HCT116 (cell line): ENCODE results near the gene RC3H2. TPM values are rescaled to one million over a fixed set of nuclear protein-coding genes. Genes with fewer than 3 reads are reported as not detected.

Experiments
- ATAC-seq: fragments of 200-7000 bp; cut with Tn5 transposase; 2 replicates; pipeline ENCODE4 v1.9.1; 2020; ENCODE audit warnings: mild to moderate bottlenecking, moderate library complexity
- BruUV-seq: library from RNA; stranded (reverse); fragments of 400-500 nt; replicated peaks from 2 replicates; lab custom pipeline; 2021; lab: Mats Ljungman, UMichigan
- CTCF ChIA-PET: fragments of 300-600 bp; sonication (Branson Sonifier 250); formaldehyde crosslinking; loops from one replicate; lab custom pipeline; 2021; ENCODE audit warnings: antibody characterized with exemption; lab: Charles Lee
- POLR2A ChIA-PET: fragments of 300-600, 350-600 bp; sonication (Branson Sonifier 250); formaldehyde crosslinking; loops from one replicate; lab custom pipeline; 2021; ENCODE audit warnings: antibody characterized with exemption; lab: Charles Lee
- RAD21 ChIA-PET, 2 experiments: fragments of 300-600 bp; sonication (Branson Sonifier 250); formaldehyde crosslinking; loops; one replicate each; lab custom pipeline; 2023; ENCODE audit warnings: low total read pairs in 2 of 2; ENCODE audit not compliant: uncharacterized antibody in 2 of 2, unreplicated experiment in 2 of 2, low non-redundant PET in 1 of 2; lab: Charles Lee
- DNase-seq: peaks from one replicate; pipeline ENCODE4 v3.0.0-alpha.2; 2010; ENCODE audit warnings: low read depth, low spot score
- H2AFZ ChIP-seq: fragments of 200-600 bp; shearing (Covaris generic), sonication (generic); 2 replicates; pipeline ENCODE4 v1.6.1; 2017; ENCODE audit warnings: low read depth, mixed run types, mixed read lengths, antibody characterized with exemption, low read length; ENCODE audit not compliant: poor library complexity, severe bottlenecking
- H3K27ac ChIP-seq: 2 replicates; pipeline ENCODE4 v1.5.1; 2012; ENCODE audit warnings: low read depth, low read length
- H3K27me3 ChIP-seq: fragments of 200-600 bp; sonication (generic); 2 replicates; pipeline ENCODE4 v1.6.1; 2016; ENCODE audit warnings: mixed run types, low read length, mixed read lengths; ENCODE audit not compliant: insufficient read depth
- H3K36me3 ChIP-seq, 2 experiments: fragments of 200-500 bp in 1 of 2; fragments of 200-600 bp in 1 of 2; sonication (Bioruptor generic) in 1 of 2; sonication (generic) in 1 of 2; 2 replicates each; pipeline versions ENCODE4 v1.5.1 to v1.6.1; 2014 to 2016; ENCODE audit warnings: low read length in 2 of 2, inconsistent platforms in 1 of 2, mixed read lengths in 1 of 2, mixed run types in 1 of 2; ENCODE audit not compliant: insufficient read depth in 2 of 2, control insufficient read depth in 1 of 2
- H3K4me1 ChIP-seq, 2 experiments: fragments of 200-600 bp in 1 of 2; sonication (generic) in 1 of 2; 2 replicates each; pipeline versions ENCODE4 v1.5.1 to v1.6.1; 2012 to 2017; ENCODE audit warnings: low read length in 2 of 2, inconsistent platforms in 1 of 2, mild to moderate bottlenecking in 1 of 2, mixed read lengths in 1 of 2, mixed run types in 1 of 2, moderate library complexity in 1 of 2; ENCODE audit not compliant: insufficient read depth in 2 of 2, control insufficient read depth in 1 of 2
- H3K4me2 ChIP-seq: fragments of 200-600 bp; sonication (generic); 2 replicates; pipeline ENCODE4 v1.6.1; 2017; ENCODE audit warnings: mixed run types, low read length, mixed read lengths
- H3K4me3 ChIP-seq, 2 experiments: fragments of 200-600 bp in 1 of 2; sonication (generic) in 1 of 2; replicated peaks in 1 of 2; 2 replicates each; pipeline ENCODE4 v1.5.1; 2011 to 2016; ENCODE audit warnings: low read length in 2 of 2, control low read depth in 1 of 2, low read depth in 1 of 2, mild to moderate bottlenecking in 1 of 2, mixed read lengths in 1 of 2, mixed run types in 1 of 2
- H3K79me2 ChIP-seq: fragments of 200-600 bp; sonication (generic); 2 replicates; pipeline ENCODE4 v1.6.1; 2017; ENCODE audit warnings: mild to moderate bottlenecking, mixed run types, low read length, moderate library complexity, mixed read lengths; ENCODE audit not compliant: insufficient read depth
- H3K9ac ChIP-seq: fragments of 200-600 bp; sonication (generic); 2 replicates; pipeline ENCODE4 v1.6.1; 2016; ENCODE audit warnings: low read length, mixed read lengths
- H3K9me2 ChIP-seq: fragments of 200-600 bp; sonication (generic), shearing (Covaris generic); 2 replicates; pipeline ENCODE4 v1.6.1; 2017; ENCODE audit warnings: mixed run types, mild to moderate bottlenecking, moderate library complexity; ENCODE audit not compliant: insufficient read depth
- H3K9me3 ChIP-seq, 2 experiments: fragments of 200-500 bp in 1 of 2; fragments of 200-600 bp in 1 of 2; sonication (Bioruptor generic) in 1 of 2; sonication (generic) in 1 of 2; 2 replicates each; pipeline ENCODE4 v1.6.1; 2014 to 2017; ENCODE audit warnings: low read length in 2 of 2, mixed read lengths in 2 of 2, inconsistent platforms in 1 of 2, low read depth in 1 of 2, mild to moderate bottlenecking in 1 of 2, mixed run types in 1 of 2, moderate library complexity in 1 of 2; ENCODE audit not compliant: control insufficient read depth in 1 of 2, insufficient read depth in 1 of 2
- H4K20me1 ChIP-seq: fragments of 200-600 bp; sonication (generic), shearing (Covaris generic); 2 replicates; pipeline ENCODE4 v1.6.1; 2017; ENCODE audit warnings: mixed run types, mild to moderate bottlenecking, moderate library complexity; ENCODE audit not compliant: insufficient read depth
- ATF3 ChIP-seq: IDR thresholded peaks from 2 replicates; pipeline ENCODE4 v1.6.1; 2012
- CBX3 ChIP-seq: IDR thresholded peaks from 2 replicates; pipeline ENCODE4 v1.6.1; 2012; ENCODE audit warnings: low read depth
- CEBPB ChIP-seq: IDR thresholded peaks from 2 replicates; pipeline ENCODE4 v1.6.1; 2012; ENCODE audit warnings: low read depth
- CTCF ChIP-seq, 3 experiments: fragments of 200-600 bp in 1 of 3; sonication (generic) in 1 of 3; IDR thresholded peaks in 2 of 3; conservative IDR thresholded peaks in 1 of 3; 2 replicates each; pipeline ENCODE4 v1.5.1; 2012 to 2017; ENCODE audit warnings: low read depth in 2 of 3, low read length in 2 of 3, antibody characterized with exemption in 1 of 3, borderline replicate concordance in 1 of 3, control low read depth in 1 of 3, mild to moderate bottlenecking in 1 of 3, mixed read lengths in 1 of 3, mixed run types in 1 of 3, moderate library complexity in 1 of 3; ENCODE audit not compliant: insufficient read depth in 1 of 3
- EGR1 ChIP-seq: IDR thresholded peaks from 2 replicates; pipeline ENCODE4 v1.6.1; 2012; ENCODE audit warnings: low read depth
- ELF1 ChIP-seq: IDR thresholded peaks from 2 replicates; pipeline ENCODE4 v1.6.1; 2012; ENCODE audit warnings: low read depth, borderline replicate concordance
- EZH2 ChIP-seq: fragments of 200-600 bp; sonication (generic); IDR thresholded peaks from 2 replicates; pipeline ENCODE4 v1.6.1; 2017; ENCODE audit warnings: antibody characterized with exemption, mixed run types
- FOSL1 ChIP-seq: IDR thresholded peaks from 2 replicates; pipeline ENCODE4 v1.6.1; 2012; ENCODE audit warnings: low read depth
- MAX ChIP-seq: IDR thresholded peaks from 2 replicates; pipeline ENCODE4 v1.6.1; 2012
- POLR2A ChIP-seq: IDR thresholded peaks from 2 replicates; pipeline ENCODE4 v1.7.0; 2011; ENCODE audit warnings: borderline replicate concordance; ENCODE audit not compliant: insufficient read depth, insufficient read length; ENCODE audit errors: extremely low read depth
- POLR2AphosphoS5 ChIP-seq: IDR thresholded peaks from 2 replicates; pipeline ENCODE4 v1.6.1; 2011; ENCODE audit warnings: mild to moderate bottlenecking, low read depth, low read length, moderate library complexity
- RAD21 ChIP-seq: IDR thresholded peaks from 2 replicates; pipeline ENCODE4 v1.6.1; 2012; ENCODE audit warnings: low read depth, mild to moderate bottlenecking
- REST ChIP-seq: IDR thresholded peaks from 2 replicates; pipeline ENCODE4 v1.6.1; 2012; ENCODE audit warnings: low read depth
- SIN3A ChIP-seq: IDR thresholded peaks from 2 replicates; pipeline ENCODE4 v1.6.1; 2012; ENCODE audit warnings: low read depth
- SP1 ChIP-seq: IDR thresholded peaks from 2 replicates; pipeline ENCODE4 v1.6.1; 2012; ENCODE audit warnings: low read depth
- SRF ChIP-seq: IDR thresholded peaks from 2 replicates; pipeline ENCODE4 v1.6.1; 2012; ENCODE audit warnings: low read depth
- TCF7L2 ChIP-seq: IDR thresholded peaks from 2 replicates; pipeline ENCODE4 v1.7.0; 2011; ENCODE audit warnings: borderline replicate concordance, inconsistent platforms; ENCODE audit not compliant: insufficient read depth, insufficient read length; ENCODE audit errors: extremely low read depth
- ZBTB33 ChIP-seq: IDR thresholded peaks from 2 replicates; pipeline ENCODE4 v1.6.1; 2011; ENCODE audit warnings: mild to moderate bottlenecking, low read length, moderate library complexity; ENCODE audit not compliant: insufficient replicate concordance; ENCODE audit errors: extremely low read depth
- ZFX ChIP-seq: fragments of 450-650 bp; IDR thresholded peaks from 2 replicates; pipeline ENCODE4 v1.6.1; 2017
- ZNF274 ChIP-seq: fragments of 200-500 bp; sonication (Bioruptor generic); IDR thresholded peaks from 2 replicates; pipeline ENCODE4 v1.6.1; 2014; ENCODE audit warnings: mild to moderate bottlenecking, low read depth, low read length, inconsistent platforms
- intact Hi-C: fragments of 100-400 bp; cut with micrococcal nuclease; formaldehyde crosslinking; loops from 2 replicates; pipeline ENCODE4 v1.10.0; 2022
- total RNA-seq: library from RNA; stranded (reverse); gene quantifications from one replicate; pipeline ENCODE4 v1.2.1, GENCODE V29; 2021; ENCODE audit not compliant: unreplicated experiment

The RC3H2 gene
- total RNA-seq, 1 experiment from 2014 or later: 53.8 TPM

GRCh38 chr9:122922713-122923112 is 17.6 kb upstream of the RC3H2 start:
- Histone ChIP-seq H3K4me3 (no peak overlapping the region), H3K4me1 (no peaks in the 10 kb centered on the region), H3K27ac (no peak overlapping the region), H3K9me3 (no peaks in the 10 kb centered on the region)
- TF ChIP-seq ZFX (no peak), EGR1 (no peak), MAX (no peak), ZNF274 (no peak), REST (no peak), CBX3 (no peak), EZH2 (no peak), POLR2A (no peak), SRF (no peak), CTCF (IDR thresholded peaks at IDR 0.05 in 2 of 3, conservative IDR thresholded peaks at IDR 0.05 in 1 of 3; ENCODE audit: borderline replicate concordance in 1 of 3, insufficient read depth in 1 of 3, low read depth in 2 of 3, low read length in 2 of 3) (no peak), SIN3A (no peak), ELF1 (no peak), ZBTB33 (no peak), POLR2AphosphoS5 (no peak), FOSL1 (no peak), RAD21 (no peak), SP1 (no peak), CEBPB (no peak), ATF3 (no peak), TCF7L2 (no peak)
- TF ChIP-seq, all 23 proteins: peak for 0
- Histone ChIP-seq H3K4me2 (no peak overlapping the region), H3K36me3 (peaks cover 4 to 8% of the 10 kb centered on the region in 2 experiments; a peak in 1 of 4 replicates), H3K9ac (no peak overlapping the region), H3K9me2 (no peaks in the 10 kb centered on the region), H2AFZ (no peak overlapping the region), H4K20me1 (0 out of 2 replicates have a peak, but pooled peaks cover 5% of the 10 kb centered on the region), H3K27me3 (no peaks in the 10 kb centered on the region), H3K79me2 (peaks cover 55% of the 10 kb centered on the region)
- DNase-seq (no peak), ATAC-seq (no peak)
- POLR2A ChIA-PET: no interaction called here
- BruUV-seq: no TSS peak
- CTCF ChIA-PET: no interaction called here
- intact Hi-C loops: no loop called here
- RAD21 ChIA-PET: no interaction called here
